ENCODE data around the gene S1PR1.

DNA sequence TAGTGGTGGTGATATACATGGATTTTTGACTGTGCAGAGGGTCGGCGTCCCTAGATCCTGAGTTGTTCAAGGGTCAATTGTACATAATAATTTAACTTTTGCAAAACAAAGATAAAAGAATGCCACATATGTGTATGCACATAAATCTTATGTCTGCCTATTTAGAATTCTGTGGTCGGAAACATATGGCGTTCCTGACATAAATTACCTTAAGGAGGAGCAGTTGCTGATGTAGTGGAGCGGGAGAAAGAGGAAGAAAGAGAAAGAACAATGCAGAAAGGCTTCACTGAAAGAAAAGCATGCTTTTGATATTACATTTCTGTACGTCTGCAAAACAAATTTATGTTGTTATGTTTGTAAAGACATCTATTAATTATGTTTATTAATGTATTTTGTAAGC, 40.0 kb downstream of the S1PR1 start:
- TF ChIP-seq BHLHE40 (IDR thresholded peaks at IDR 0.05; ENCODE audit: borderline replicate concordance) (no peak), PKNOX1 (IDR thresholded peaks at IDR 0.05) (no peak; the same call in 1 of the 2 replicates), SP1 (IDR thresholded peaks at IDR 0.05) (no peak), SUZ12 (IDR thresholded peaks at IDR 0.05) (no peak), TARDBP (IDR thresholded peaks at IDR 0.05) (no peak), ARNT (IDR thresholded peaks at IDR 0.05) (no peak), FOXM1 (IDR thresholded peaks at IDR 0.05; ENCODE audit: borderline replicate concordance) (no peak), LEF1 (IDR thresholded peaks at IDR 0.05; ENCODE audit: borderline replicate concordance) (no peak), HDGF (IDR thresholded peaks at IDR 0.05; ENCODE audit: borderline replicate concordance) (no peak), ELF4 (IDR thresholded peaks at IDR 0.05) (no peak), L3MBTL2 (conservative IDR thresholded peaks at IDR 0.05) (no peak), CTBP1 (IDR thresholded peaks at IDR 0.05; ENCODE audit: borderline replicate concordance) (no peak), FOXK2 (IDR thresholded peaks at IDR 0.05) (no peak), FOXA1 (IDR thresholded peaks at IDR 0.05) (no peak)

Data from HEK293T (cell line).